Kidney (tissue), 14 donors: Measurements from ENCODE around the gene AKAP7. TPM values are rescaled to one million over a fixed set of nuclear protein-coding genes. Genes with fewer than 3 reads are reported as not detected.

Source experiments
- DNase-seq, 5 donors: peaks; one replicate each; pipeline ENCODE4 v3.0.0-alpha.2; 2013 to 2020
- FAIRE-seq: peaks from 2 replicates; lab custom pipeline; 2012; peaks lifted over from hg19 to GRCh38; lab: Jason Lieb, UNC
- H3K27ac ChIP-seq, 2 donors: one replicate each; pipeline ENCODE4 v1.7.0; 2013; ENCODE audit warnings: low read depth in 2 of 2, low read length in 2 of 2, inconsistent platforms in 1 of 2
- H3K27me3 ChIP-seq: one replicate; pipeline ENCODE4 v1.7.1; 2013; ENCODE audit warnings: low read length, inconsistent platforms; ENCODE audit not compliant: control insufficient read depth, insufficient read depth
- H3K36me3 ChIP-seq, 3 donors: one replicate each; pipeline versions ENCODE4 v1.7.0 to v1.7.1; 2013; ENCODE audit warnings: low read length in 3 of 3, control low read depth in 1 of 3, inconsistent platforms in 1 of 3; ENCODE audit not compliant: insufficient read depth in 3 of 3, control insufficient read depth in 2 of 3
- H3K4me1 ChIP-seq, 3 donors: one replicate each; pipeline versions ENCODE4 v1.7.0 to v1.7.1; 2013; ENCODE audit warnings: low read length in 3 of 3, inconsistent platforms in 1 of 3, low read depth in 1 of 3; ENCODE audit not compliant: control insufficient read depth in 2 of 3, insufficient read depth in 2 of 3
- H3K4me3 ChIP-seq, 3 donors: one replicate each; pipeline versions ENCODE4 v1.7.0 to v1.8.1; 2013; ENCODE audit warnings: low read length in 3 of 3, control low read depth in 1 of 3, inconsistent platforms in 1 of 3
- H3K9ac ChIP-seq, 3 donors: one replicate each; pipeline versions ENCODE4 v1.7.0 to v1.7.1; 2013; ENCODE audit warnings: low read length in 3 of 3, control low read depth in 1 of 3, inconsistent platforms in 1 of 3
- H3K9me3 ChIP-seq, 3 donors: one replicate each; pipeline versions ENCODE4 v1.7.0 to v1.7.1; 2013; ENCODE audit warnings: low read length in 3 of 3, control low read depth in 1 of 3, inconsistent platforms in 1 of 3; ENCODE audit not compliant: control insufficient read depth in 2 of 3, insufficient read depth in 1 of 3
- CTCF ChIP-seq: IDR thresholded peaks from 3 replicates; pipeline ENCODE4 v1.5.1; 2012; ENCODE audit warnings: mild to moderate bottlenecking, moderate library complexity, borderline replicate concordance; ENCODE audit not compliant: insufficient read depth; ENCODE audit errors: extremely low read depth
- intact Hi-C: fragments of 100-400 bp; cut with DNase I; formaldehyde crosslinking; loops from one replicate; pipeline ENCODE4 v1.11.1; 2022
- polyA plus RNA-seq: library from polyadenylated mRNA; stranded (reverse); fragments of 350-450 nt; fragmentation: Illumina TruSeq; extraction: RNeasy Lipid Tissue Mini Kit (QIAGEN cat#74804); gene quantifications from one replicate; pipeline ENCODE4 v1.2.3, GENCODE V29; 2014; ENCODE audit warnings: low read depth, low replicate concordance; ENCODE audit not compliant: insufficient read depth
- total RNA-seq: library from RNA; stranded (reverse); fragmentation: NEBNext Ultra II Directional; extraction: Animal tissue kit (Norgen Biotek cat#: 25700); gene quantifications from one replicate; pipeline ENCODE4 v1.2.1, GENCODE V29; 2021
- donor health status: control.
- donor health status: control.
- donor health status: control.
- donor health status: control.
- donor health status: control.
- donor health status: DM: yes; HTN: yes; CAD: no.
- donor health status: Normal renal cell carcinoma (clear cell type).

Gene AKAP7
- total and polyA plus RNA-seq, 2 donors from 2014 or later: 7.9 to 12.0 TPM

GRCh38 chr6:131210469-131210868 lies 75.2 kb downstream of the AKAP7 start:
- H3K27ac ChIP-seq: no peak overlapping the region
- H3K4me3 ChIP-seq: no peak overlapping the region
- no peak for FAIRE-seq
- H3K36me3 ChIP-seq: no peaks in the 10 kb centered on the region
- intact Hi-C loops: no loop called here
- TF ChIP-seq CTCF: no peak
- no peaks in the 10 kb centered on the region for H3K27me3 ChIP-seq
- DNase-seq: no peak
- no peaks in the 10 kb centered on the region for H3K4me1 ChIP-seq
- H3K9me3 ChIP-seq: no peaks in the 10 kb centered on the region
- no peak overlapping the region for H3K9ac ChIP-seq

- no peak for FAIRE-seq
Measured at GRCh38 chr6:131212024-131212423, 76.8 kb downstream of the AKAP7 start.

GRCh38 chr6:131212913-131213312 lies 77.6 kb downstream of the AKAP7 start:
- intact Hi-C loops: no loop called here
- Histone ChIP-seq H3K9ac (no peak overlapping the region), H3K27ac (no peak overlapping the region), H3K9me3 (no peaks in the 10 kb centered on the region), H3K27me3 (no peaks in the 10 kb centered on the region), H3K36me3 (no peaks in the 10 kb centered on the region), H3K4me3 (no peak overlapping the region), H3K4me1 (no peaks in the 10 kb centered on the region)
- DNase-seq: no peak
- TF ChIP-seq CTCF: no peak
- no peak for FAIRE-seq

More at GRCh38 chr6:131212024-131212423, 76.8 kb downstream of the AKAP7 start:
- Histone ChIP-seq H3K9me3 (no peaks in the 10 kb centered on the region), H3K36me3 (no peaks in the 10 kb centered on the region), H3K27me3 (no peaks in the 10 kb centered on the region), H3K27ac (no peak overlapping the region), H3K4me3 (no peak overlapping the region), H3K9ac (no peak overlapping the region), H3K4me1 (no peaks in the 10 kb centered on the region)
- DNase-seq: no peak
- TF ChIP-seq CTCF: no peak
- intact Hi-C loops: no loop called here

GRCh38 chr6:131213501-131213990 lies 78.3 kb downstream of the AKAP7 start:
- no peak overlapping the region for H3K9ac ChIP-seq
- DNase-seq (peak in 1 of 5 donors; percentile 50), FAIRE-seq (no peak)
- H3K27me3 ChIP-seq: no peaks in the 10 kb centered on the region
- H3K4me1 ChIP-seq: no peaks in the 10 kb centered on the region
- no peaks in the 10 kb centered on the region for H3K9me3 ChIP-seq
- intact Hi-C loops: no loop called here
- no peak overlapping the region for H3K4me3 ChIP-seq
- no peak overlapping the region for H3K27ac ChIP-seq
- no peak for TF ChIP-seq CTCF
- H3K36me3 ChIP-seq: no peaks in the 10 kb centered on the region
